T-cell (primary cell): Measurements from ENCODE around the gene CELA2B. TPM values are rescaled to one million over a fixed set of nuclear protein-coding genes. Genes with fewer than 3 reads are reported as not detected.

ENCODE experiments used
- ATAC-seq, 4 experiments: fragments of 200-7000 bp in 3 of 4; fragments of 150-1000 bp in 1 of 4; cut with Tn5 transposase; replicated peaks in 1 of 4; 1 replicate in 3 of 4; 2 replicates in 1 of 4; pipeline ENCODE4 v1.10.0; 2021; ENCODE audit warnings: moderate library complexity in 3 of 4, mild to moderate bottlenecking in 2 of 4, moderate number of reproducible peaks in 1 of 4
- CTCF ChIA-PET, 2 donors: fragments of 300-600 bp; sonication (Branson Sonifier 250); formaldehyde crosslinking; loops; one replicate each; lab custom pipeline; 2022; ENCODE audit warnings: antibody characterized with exemption in 2 of 2; lab: Charles Lee
- POLR2A ChIA-PET, 2 donors: fragments of 300-600 bp; sonication (Branson Sonifier 250); formaldehyde crosslinking; loops; one replicate each; lab custom pipeline; 2022; ENCODE audit warnings: antibody characterized with exemption in 2 of 2; lab: Charles Lee
- DNase-seq, 35 experiments: peaks; one replicate each; pipeline versions ENCODE4 v3.0.0 to v3.0.0-alpha.2; 2013 to 2023
- H3K27ac ChIP-seq: one replicate; pipeline ENCODE4 v1.5.1; 2013; ENCODE audit warnings: low read length
- H3K27me3 ChIP-seq, 2 experiments: replicated peaks in 1 of 2; 1 replicate in 1 of 2; 2 replicates in 1 of 2; pipeline versions ENCODE4 v1.6.1 to v1.7.0; 2013; ENCODE audit warnings: low read length in 1 of 2, mixed read lengths in 1 of 2; ENCODE audit not compliant: control insufficient read depth in 2 of 2, insufficient read depth in 2 of 2; ENCODE audit errors: extremely low read depth in 1 of 2
- H3K36me3 ChIP-seq, 2 donors: 1 replicate in 1 of 2; 2 replicates in 1 of 2; pipeline versions ENCODE4 v1.6.1 to v1.7.0; 2013; ENCODE audit warnings: low read length in 1 of 2; ENCODE audit not compliant: control insufficient read depth in 2 of 2, insufficient read depth in 1 of 2; ENCODE audit errors: extremely low read depth in 1 of 2
- H3K4me1 ChIP-seq, 2 experiments: 1 replicate in 1 of 2; 2 replicates in 1 of 2; pipeline versions ENCODE4 v1.6.1 to v1.7.0; 2013; ENCODE audit warnings: low read length in 2 of 2, mixed read lengths in 1 of 2; ENCODE audit not compliant: insufficient read depth in 2 of 2, control insufficient read depth in 1 of 2; ENCODE audit errors: extremely low read depth in 1 of 2
- H3K4me3 ChIP-seq, 2 donors: 1 replicate in 1 of 2; 2 replicates in 1 of 2; pipeline versions ENCODE4 v1.5.1 to v1.7.0; 2013; ENCODE audit warnings: mild to moderate bottlenecking in 2 of 2, low read length in 1 of 2, moderate library complexity in 1 of 2; ENCODE audit not compliant: control insufficient read depth in 1 of 2; ENCODE audit errors: extremely low read depth in 1 of 2
- H3K9me3 ChIP-seq: 2 replicates; pipeline ENCODE4 v1.7.0; 2013
- H3K27ac Mint-ChIP-seq, 2 donors: one replicate each; pipeline ENCODE4 v1.8.0; 2020 to 2021; ENCODE audit warnings: mild to moderate bottlenecking in 2 of 2, mixed read lengths in 2 of 2
- H3K27me3 Mint-ChIP-seq, 2 donors: one replicate each; pipeline ENCODE4 v1.8.0; 2021 to 2022; ENCODE audit warnings: mixed read lengths in 2 of 2
- H3K36me3 Mint-ChIP-seq: one replicate; pipeline ENCODE4 v1.8.0; 2021; ENCODE audit warnings: mixed read lengths
- H3K4me1 Mint-ChIP-seq, 3 donors: one replicate each; pipeline ENCODE4 v1.8.0; 2020 to 2022; ENCODE audit warnings: mixed read lengths in 3 of 3, mild to moderate bottlenecking in 1 of 3
- H3K4me3 Mint-ChIP-seq, 3 donors: one replicate each; pipeline ENCODE4 v1.8.0; 2020 to 2022; ENCODE audit warnings: mild to moderate bottlenecking in 3 of 3, mixed read lengths in 3 of 3, moderate library complexity in 3 of 3
- H3K9me3 Mint-ChIP-seq, 3 donors: one replicate each; pipeline ENCODE4 v1.8.0; 2020 to 2022; ENCODE audit warnings: mixed read lengths in 3 of 3
- WGBS: methylation state at CpG from one replicate; pipeline ENCODE4 v1.1.5; 2013; ENCODE audit warnings: missing lambda C conversion rate; ENCODE audit not compliant: insufficient coverage; 5-methylcytosine and 5-hydroxymethylcytosine counted together
- total RNA-seq, 35 experiments: library from RNA in 6 of 35; stranded (reverse) in 6 of 35; fragments of 120-200 nt in 1 of 35; gene quantifications; one replicate each; pipeline versions ENCODE4 v1.2.1 to v1.2.4 and lab custom pipeline; 2013 to 2026

Gene CELA2B
- total RNA-seq, 5 donors from 2014 or later (not counting 1 experiment from before 2014, with no cell fraction given), result 0.30 to 0.41 TPM; not detected in 3

DNA sequence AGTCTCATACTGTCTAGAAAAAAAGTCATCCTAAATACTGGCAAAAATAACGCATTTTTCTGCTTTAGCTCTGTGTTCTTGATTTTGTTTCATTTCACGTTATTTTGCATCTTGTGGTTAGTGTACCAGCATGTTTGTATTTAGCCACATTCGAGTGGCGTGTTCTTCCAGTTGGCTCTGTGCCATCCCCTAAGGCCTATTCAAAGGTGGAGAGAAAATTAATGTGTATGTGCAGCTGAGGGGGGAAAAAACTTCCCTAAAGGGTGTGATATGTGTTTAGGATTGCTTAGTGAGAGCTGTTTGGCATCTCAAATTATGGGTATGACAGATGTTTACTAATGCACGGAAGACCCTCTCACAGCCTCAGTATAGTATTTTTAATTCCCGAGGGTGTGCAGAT, 62.9 kb downstream of the CELA2B start:
- no peak for DNase-seq
- Histone ChIP-seq H3K36me3 (peaks cover 0 to 68% of the 10 kb centered on the region in 2 donors), H3K27me3 (no peaks in the 10 kb centered on the region), H3K9me3 (no peaks in the 10 kb centered on the region), H3K27ac (no peak overlapping the region), H3K4me3 (no peak overlapping the region), H3K4me1 (no peaks in the 10 kb centered on the region)
- Mint-ChIP-seq H3K4me3 (no peak overlapping the region), H3K4me1 (peaks cover 0 to 4% (median 2%) of the 10 kb centered on the region in 3 donors), H3K9me3 (no peaks in the 10 kb centered on the region), H3K27ac (no peak overlapping the region), H3K27me3 (no peaks in the 10 kb centered on the region), H3K36me3 (peaks cover 45% of the 10 kb centered on the region)
- ChIA-PET CTCF (interaction anchor here in 1 of 2 donors (0.6 kb wide), 1 partner anchor 55 kb away, joined by 3 read pairs; no protein-coding TSS in a partner anchor), POLR2A (no interaction called here)
- WGBS, result 56% methylated on average over 2 of the region's 6 CpGs
- no peak for ATAC-seq

- WGBS, result no CpG with 5 or more reads among the region's 8 CpGs
- Histone ChIP-seq H3K27me3 (no peaks in the 10 kb centered on the region), H3K9me3 (no peaks in the 10 kb centered on the region), H3K27ac (no peak overlapping the region), H3K36me3 (peaks cover 0 to 70% of the 10 kb centered on the region in 2 donors), H3K4me3 (no peak overlapping the region), H3K4me1 (no peaks in the 10 kb centered on the region)
- Mint-ChIP-seq H3K27me3 (no peaks in the 10 kb centered on the region), H3K4me3 (no peak overlapping the region), H3K4me1 (peaks cover 0 to 4% (median 2%) of the 10 kb centered on the region in 3 donors), H3K9me3 (no peaks in the 10 kb centered on the region), H3K27ac (no peak overlapping the region), H3K36me3 (peaks cover 55% of the 10 kb centered on the region)
- CTCF ChIA-PET, result no interaction called here
- DNase-seq (no peak), ATAC-seq (no peak)
- POLR2A ChIA-PET, result no interaction called here
Measured at GRCh38 chr1:15540186-15540585, 64.3 kb downstream of the CELA2B start.

Other genes with a start within 250 kb of the CELA2B start
- under 1 TPM in 1 of 5 donors, not detected in 4; 0.96 TPM for gene FHAD1, start 228.9 kb upstream of the CELA2B start, total RNA-seq
- gene EFHD2, start 66.2 kb upstream of the CELA2B start, total RNA-seq, result 100 to 1,000 TPM in 1 of 5 donors, 10 to 100 TPM in 4; 49.1 to 125 (median 63.6) TPM
- 1 to 10 TPM; 1.0 to 4.0 (median 3.6) TPM for gene CTRC, start 37.7 kb upstream of the CELA2B start, total RNA-seq
- 1 to 10 TPM in 3 of 5 donors, not detected in 2; 1.3 to 1.8 (median 1.5) TPM for gene CELA2A, start 19.4 kb upstream of the CELA2B start, total RNA-seq
- 10 to 100 TPM; 12.0 to 18.3 (median 14.5) TPM for gene CASP9, start 48.1 kb downstream of the CELA2B start, total RNA-seq
- 10 to 100 TPM; 16.5 to 27.0 (median 22.4) TPM for gene DNAJC16, start 50.7 kb downstream of the CELA2B start, total RNA-seq
- 10 to 100 TPM in 1 of 5 donors, 1 to 10 TPM in 4; 5.9 to 10.8 (median 8.4) TPM for gene AGMAT, start 108.9 kb downstream of the CELA2B start, total RNA-seq
- 10 to 100 TPM; 32.4 to 62.2 (median 60.5) TPM for gene DDI2, start 141.4 kb downstream of the CELA2B start, total RNA-seq
- 10 to 100 TPM; 52.5 to 65.2 (median 59.6) TPM for gene PLEKHM2, start 208.2 kb downstream of the CELA2B start, total RNA-seq